Stimulated activated naive CD8-positive, alpha-beta T cell treated with anti-CD3 and anti-CD28 coated beads, Interleukin-15, Interleukin-2, amounts not matched to agents 100 ng/mL and 50 ng/mL, for 24 hours (primary cell): ENCODE results near the gene ELAVL3.
"Not testable (repeated sequence)": the region's sequence is repeated elsewhere in the genome, so short reads cannot be mapped to it uniquely, and the experiment has no call there.

Experiments used
- H3K27ac Mint-ChIP-seq: one replicate; pipeline ENCODE4 v1.8.0; 2021; ENCODE audit warnings: mild to moderate bottlenecking, mixed read lengths
- H3K27me3 Mint-ChIP-seq: one replicate; pipeline ENCODE4 v1.8.0; 2021; ENCODE audit warnings: mixed read lengths
- H3K36me3 Mint-ChIP-seq: one replicate; pipeline ENCODE4 v1.8.0; 2021; ENCODE audit warnings: low read depth, mixed read lengths
- H3K4me1 Mint-ChIP-seq: one replicate; pipeline ENCODE4 v1.8.0; 2021; ENCODE audit warnings: low read depth, mixed read lengths
- H3K4me3 Mint-ChIP-seq: one replicate; pipeline ENCODE4 v1.8.0; 2021; ENCODE audit warnings: mild to moderate bottlenecking, mixed read lengths
- H3K9me3 Mint-ChIP-seq: one replicate; pipeline ENCODE4 v1.8.0; 2021; ENCODE audit warnings: mixed read lengths

The ELAVL3 gene

DNA sequence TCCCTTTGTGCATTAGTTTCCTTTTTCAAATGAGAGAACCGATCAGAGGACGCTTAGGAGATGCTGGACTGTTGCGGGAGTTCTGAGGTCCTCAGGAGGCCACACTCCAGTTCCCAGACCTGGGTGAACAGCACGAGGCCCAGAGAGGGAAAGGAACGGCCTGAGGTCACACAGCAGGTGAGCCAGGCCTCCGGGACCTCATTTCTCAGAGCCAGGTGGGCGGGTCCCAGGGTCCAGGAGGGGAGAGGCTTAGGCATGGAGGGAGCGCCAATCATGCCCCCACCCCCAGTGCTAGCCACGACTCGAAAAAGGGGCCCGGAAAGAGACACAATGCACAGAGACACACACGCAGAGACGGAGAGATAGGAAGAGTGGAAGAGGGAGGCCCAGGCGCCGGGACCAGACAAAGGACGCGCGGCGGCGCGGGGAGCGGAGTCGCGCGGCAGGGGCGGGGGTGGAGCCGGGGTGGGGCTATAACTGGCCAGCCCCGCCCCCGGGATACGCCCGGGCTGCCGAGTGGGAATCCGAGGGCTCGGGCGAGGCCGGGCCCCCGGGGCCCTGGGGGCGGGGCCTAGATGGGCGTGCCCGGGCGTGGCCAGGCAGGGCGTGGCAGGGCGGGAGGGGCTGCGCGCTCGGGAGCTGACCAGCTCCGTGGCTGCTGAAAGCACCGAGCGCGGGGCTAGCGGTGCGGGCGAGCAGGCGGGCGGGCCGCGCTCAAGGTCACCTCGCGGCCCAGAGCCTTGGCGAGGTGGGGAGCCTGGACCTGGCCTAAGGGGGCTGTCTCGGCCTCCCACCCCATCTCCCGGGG is 1.6 kb downstream of the ELAVL3 start:
- Mint-ChIP-seq H3K9me3 (no peaks in the 10 kb centered on the region), H3K4me3 (no peak overlapping the region), H3K36me3 (no peaks in the 10 kb centered on the region), H3K4me1 (peaks cover 29% of the 10 kb centered on the region), H3K27ac (no peak overlapping the region), H3K27me3 (peaks cover 40% of the 10 kb centered on the region)

DNA sequence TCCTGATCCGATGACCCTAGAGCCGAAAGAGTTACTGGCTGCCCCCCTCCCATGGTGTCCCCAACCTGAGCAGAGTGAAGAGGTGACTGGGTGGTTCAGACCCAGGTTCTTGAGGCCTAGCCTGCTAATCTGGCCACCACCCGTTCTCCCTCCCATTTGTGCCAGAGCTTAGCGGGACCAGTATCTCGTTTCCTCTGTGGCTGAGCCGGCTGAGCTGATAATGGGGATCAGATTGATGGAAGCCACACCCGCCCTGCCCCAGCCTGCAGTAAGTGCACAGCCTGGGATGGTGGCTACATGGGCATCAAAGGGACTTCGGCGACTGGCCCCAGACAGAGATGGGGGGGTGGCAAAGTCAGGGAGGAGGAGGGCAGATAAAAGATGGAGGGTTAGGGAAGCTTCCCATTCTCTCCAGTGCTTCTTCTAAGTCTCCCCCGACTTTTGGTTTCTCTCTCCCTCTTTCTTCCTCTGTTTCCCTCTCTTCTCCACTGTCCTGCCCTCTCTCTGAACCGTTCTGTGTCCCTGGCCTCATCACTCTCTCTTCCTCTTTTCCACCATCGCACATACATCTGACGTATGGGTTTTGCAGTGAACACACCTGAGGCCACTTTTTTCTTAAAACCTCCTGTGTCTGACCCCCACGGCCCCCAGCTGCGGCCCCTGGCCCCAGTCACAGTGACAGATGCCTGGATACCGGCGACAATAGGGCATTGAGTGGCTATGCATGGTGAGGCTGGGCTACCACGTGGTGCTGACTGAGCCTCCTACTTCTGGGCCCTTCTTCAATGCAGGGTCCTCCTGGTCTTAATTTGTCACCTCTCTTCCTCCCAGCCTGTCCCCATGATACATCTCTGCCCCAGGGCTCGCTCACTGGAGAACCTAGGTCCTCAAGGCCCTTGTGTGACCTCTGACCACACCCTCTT is 2.4 kb downstream of the ELAVL3 start:
- no peaks in the 10 kb centered on the region for H3K9me3 Mint-ChIP-seq
- H3K27me3 Mint-ChIP-seq, result peaks cover 40% of the 10 kb centered on the region
- H3K4me3 Mint-ChIP-seq, result no peak overlapping the region
- H3K36me3 Mint-ChIP-seq, result no peaks in the 10 kb centered on the region
- H3K4me1 Mint-ChIP-seq, result peaks cover 25% of the 10 kb centered on the region
- H3K27ac Mint-ChIP-seq, result no peak overlapping the region

DNA sequence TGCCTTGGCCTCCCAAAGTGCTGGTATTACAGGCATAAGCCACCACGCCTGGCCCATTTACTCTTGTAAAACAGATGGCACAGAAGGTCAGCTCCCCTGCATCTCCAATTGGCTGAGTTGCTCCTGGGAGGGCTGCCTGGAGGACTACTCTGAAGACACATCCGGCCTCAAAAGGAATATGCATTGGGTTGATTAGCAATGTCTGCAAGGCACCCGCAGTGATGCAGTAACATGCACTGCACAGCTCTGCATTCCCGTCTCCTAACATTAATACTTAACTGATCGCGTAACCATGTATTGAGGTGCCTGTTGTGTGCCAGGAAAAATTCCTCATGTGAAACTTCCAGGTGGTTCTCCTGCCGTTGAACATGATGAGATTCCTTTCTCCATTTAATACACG is 5.0 kb downstream of the ELAVL3 start:
- peaks cover 33% of the 10 kb centered on the region for H3K27me3 Mint-ChIP-seq

DNA sequence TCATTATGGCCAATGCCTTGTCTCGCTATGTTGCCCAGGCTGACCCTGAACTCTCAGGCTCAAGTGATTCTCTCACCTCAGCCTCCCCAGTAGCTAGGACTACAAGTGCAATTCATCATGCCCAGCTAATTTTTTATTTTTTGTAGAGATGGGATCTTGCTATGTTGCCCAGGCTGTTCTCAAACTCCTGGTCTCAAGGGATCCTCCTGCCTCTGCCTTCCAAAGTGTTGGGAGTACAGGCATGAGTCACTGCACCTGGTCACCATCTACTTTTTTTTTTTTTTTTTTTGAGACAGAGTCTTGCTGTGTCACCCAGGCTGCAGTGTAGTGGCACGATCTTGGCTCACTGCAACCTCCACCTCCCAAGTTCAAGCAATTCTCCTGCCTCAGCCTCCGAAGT is 5.5 kb downstream of the ELAVL3 start:
- not testable (repeated sequence) for H3K27ac Mint-ChIP-seq, H3K36me3 Mint-ChIP-seq, H3K9me3 Mint-ChIP-seq, H3K4me3 Mint-ChIP-seq, H3K4me1 Mint-ChIP-seq
- H3K27me3 Mint-ChIP-seq, result peaks cover 33% of the 10 kb centered on the region

More for the DNA sequence above, 5.0 kb downstream of the ELAVL3 start:
- no peaks in the 10 kb centered on the region for H3K36me3 Mint-ChIP-seq
- H3K27ac Mint-ChIP-seq, result no peak overlapping the region
- no peaks in the 10 kb centered on the region for H3K9me3 Mint-ChIP-seq
- no peak overlapping the region for H3K4me3 Mint-ChIP-seq
- peaks cover 4% of the 10 kb centered on the region for H3K4me1 Mint-ChIP-seq

DNA sequence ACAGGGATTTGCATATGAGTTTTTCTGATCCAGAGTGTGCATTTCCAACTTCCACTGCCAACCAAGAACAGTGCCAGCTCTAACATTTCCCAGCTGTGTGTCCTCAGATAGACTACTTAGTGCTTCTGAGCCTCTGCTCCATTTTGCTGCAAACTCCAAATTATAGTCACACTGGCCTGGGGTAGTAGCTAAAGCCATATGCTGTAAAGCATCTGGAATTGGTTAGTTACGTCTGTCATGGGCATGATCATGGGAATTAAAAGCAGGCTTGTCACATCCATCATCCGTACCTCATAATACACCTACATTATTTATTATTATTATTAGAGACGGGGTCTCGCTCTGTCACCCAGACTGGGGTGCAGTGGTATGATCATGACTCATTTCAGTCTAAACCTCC is 7.1 kb downstream of the ELAVL3 start:
- Mint-ChIP-seq H3K4me3 (no peak overlapping the region), H3K27ac (no peak overlapping the region), H3K36me3 (no peaks in the 10 kb centered on the region), H3K4me1 (no peaks in the 10 kb centered on the region), H3K9me3 (no peaks in the 10 kb centered on the region), H3K27me3 (peaks cover 27% of the 10 kb centered on the region)

DNA sequence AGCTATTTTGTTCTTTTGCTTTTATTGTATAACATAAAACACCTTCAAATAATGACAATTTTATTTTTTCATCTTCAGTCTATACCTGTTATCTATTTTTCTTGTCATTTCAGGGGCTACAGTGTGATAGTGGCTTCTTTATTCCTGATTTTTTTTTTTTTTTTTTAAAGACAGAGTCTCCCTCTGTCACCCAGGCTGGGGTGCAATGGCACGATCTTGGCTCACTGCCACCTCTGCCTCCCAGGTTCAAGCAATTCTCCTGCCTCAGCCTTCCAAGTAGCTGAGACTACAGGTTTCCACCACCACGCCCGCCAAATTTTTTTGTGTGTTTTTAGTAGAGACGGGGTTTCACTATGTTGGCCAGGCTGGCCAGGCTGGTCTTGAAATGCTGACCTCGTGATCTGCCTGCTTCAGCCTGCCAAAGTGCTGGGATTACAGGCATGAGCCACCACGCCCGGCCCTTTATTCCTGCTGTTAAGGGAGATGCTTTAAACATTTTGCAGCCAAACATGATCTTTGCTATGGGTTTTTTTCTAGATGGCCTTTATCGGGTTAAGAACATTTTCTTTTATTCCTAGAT is 12.5 kb downstream of the ELAVL3 start:
- H3K4me1 Mint-ChIP-seq, H3K36me3 Mint-ChIP-seq, H3K4me3 Mint-ChIP-seq, H3K27ac Mint-ChIP-seq, H3K27me3 Mint-ChIP-seq, H3K9me3 Mint-ChIP-seq: not testable (repeated sequence)

DNA sequence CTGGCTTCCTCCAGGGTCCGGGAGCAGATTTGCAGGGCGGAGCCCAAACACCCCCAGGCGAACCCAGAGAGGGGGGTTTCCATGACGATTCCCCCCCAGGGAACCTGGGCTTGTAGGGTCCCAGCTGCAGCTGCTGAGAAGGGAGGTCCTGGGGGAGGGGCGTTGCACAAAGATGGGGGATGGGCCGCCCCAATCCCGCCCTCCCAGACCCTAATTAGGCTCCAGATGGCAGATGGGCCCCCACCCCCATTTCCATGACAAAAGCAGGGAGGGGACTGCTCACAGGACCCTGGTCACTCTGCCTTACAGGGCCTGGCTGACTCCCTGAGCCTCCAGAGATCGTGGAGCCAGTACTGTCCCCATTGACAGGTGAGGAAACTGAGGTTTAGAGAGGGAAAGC is 15.2 kb downstream of the ELAVL3 start:
- Mint-ChIP-seq H3K4me3 (no peak overlapping the region), H3K4me1 (no peaks in the 10 kb centered on the region), H3K27ac (no peak overlapping the region), H3K27me3 (peaks cover 6% of the 10 kb centered on the region), H3K36me3 (no peaks in the 10 kb centered on the region), H3K9me3 (no peaks in the 10 kb centered on the region)

DNA sequence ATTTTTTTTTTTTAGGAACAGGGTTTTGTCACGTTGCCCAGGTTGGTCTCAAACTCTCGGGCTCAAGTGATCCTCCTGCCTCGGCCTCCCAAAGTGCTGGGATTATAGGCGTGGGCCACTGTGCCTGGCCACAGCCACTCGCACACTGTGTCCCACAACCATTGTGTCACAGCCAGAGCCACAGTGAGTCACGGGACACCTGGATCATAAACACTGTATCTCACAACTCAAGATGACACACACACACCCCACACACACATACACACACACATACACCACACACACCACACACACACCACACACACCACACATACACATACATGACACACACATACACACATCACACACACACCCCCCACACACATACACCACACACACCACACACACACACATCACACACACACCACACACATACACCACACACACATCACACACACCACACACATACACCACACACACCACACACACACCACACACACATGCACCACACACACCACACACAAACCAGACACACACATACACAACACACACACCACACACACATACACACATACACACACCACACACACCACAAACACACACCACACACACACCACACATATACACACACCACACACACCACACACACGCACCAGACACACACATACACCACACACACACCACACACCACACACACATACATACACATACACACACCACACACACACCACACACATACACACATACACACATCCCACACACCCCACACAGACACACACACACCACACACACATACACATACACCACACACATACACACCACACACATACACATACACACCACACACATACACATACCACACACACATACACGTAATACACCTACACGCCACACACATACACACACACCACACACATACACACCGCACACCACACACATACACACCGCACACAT is 16.2 kb downstream of the ELAVL3 start:
- Mint-ChIP-seq H3K27ac (no peak overlapping the region), H3K9me3 (no peaks in the 10 kb centered on the region), H3K36me3 (no peaks in the 10 kb centered on the region), H3K27me3 (peaks cover 13% of the 10 kb centered on the region), H3K4me3 (no peak overlapping the region), H3K4me1 (no peaks in the 10 kb centered on the region)

DNA sequence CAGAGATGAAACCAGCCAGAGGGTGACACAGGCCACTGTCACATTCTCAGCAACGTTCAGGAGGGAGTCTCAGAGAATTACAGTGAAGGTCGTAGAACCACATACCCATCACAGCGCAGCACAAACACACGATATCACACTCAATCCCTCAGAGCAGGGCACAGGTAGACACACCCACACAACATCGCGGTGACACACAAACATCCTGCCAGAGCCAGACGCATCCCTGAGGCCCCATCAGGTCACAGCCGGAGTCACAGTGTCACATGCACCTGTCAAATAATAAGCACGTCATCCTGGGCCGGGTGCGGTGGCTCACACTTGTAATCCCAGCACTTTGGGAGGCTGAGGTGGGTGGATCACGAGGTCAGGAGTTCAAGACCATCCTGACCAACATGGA is 17.5 kb downstream of the ELAVL3 start:
- Mint-ChIP-seq H3K36me3 (no peaks in the 10 kb centered on the region), H3K9me3 (no peaks in the 10 kb centered on the region), H3K4me3 (no peak overlapping the region), H3K27me3 (peaks cover 13% of the 10 kb centered on the region), H3K27ac (no peak overlapping the region), H3K4me1 (no peaks in the 10 kb centered on the region)

DNA sequence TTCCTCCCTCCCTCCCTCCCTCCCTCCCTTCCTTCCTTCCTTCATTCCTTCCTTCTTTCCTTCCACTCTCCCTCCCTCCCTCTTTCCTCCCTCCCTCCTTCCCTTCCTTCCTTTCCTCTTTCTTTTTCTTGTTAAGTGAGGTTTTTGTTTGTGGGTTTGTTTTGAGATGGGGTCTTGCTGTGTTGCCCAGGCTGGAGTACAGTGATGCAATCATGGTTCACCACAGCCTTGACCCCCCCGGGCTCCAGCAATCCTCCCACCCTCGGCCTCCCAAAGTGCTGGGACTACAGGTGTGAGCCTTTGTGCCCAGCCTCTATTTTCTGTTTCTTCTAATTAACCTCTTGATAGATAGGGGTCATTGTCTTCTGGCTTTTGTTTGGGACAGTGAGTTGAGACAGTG is 19.4 kb downstream of the ELAVL3 start:
- no peaks in the 10 kb centered on the region for H3K4me1 Mint-ChIP-seq
- H3K4me3 Mint-ChIP-seq, result no peak overlapping the region
- H3K27ac Mint-ChIP-seq, result no peak overlapping the region
- peaks cover 13% of the 10 kb centered on the region for H3K27me3 Mint-ChIP-seq
- H3K36me3 Mint-ChIP-seq, result no peaks in the 10 kb centered on the region
- H3K9me3 Mint-ChIP-seq, result no peaks in the 10 kb centered on the region

DNA sequence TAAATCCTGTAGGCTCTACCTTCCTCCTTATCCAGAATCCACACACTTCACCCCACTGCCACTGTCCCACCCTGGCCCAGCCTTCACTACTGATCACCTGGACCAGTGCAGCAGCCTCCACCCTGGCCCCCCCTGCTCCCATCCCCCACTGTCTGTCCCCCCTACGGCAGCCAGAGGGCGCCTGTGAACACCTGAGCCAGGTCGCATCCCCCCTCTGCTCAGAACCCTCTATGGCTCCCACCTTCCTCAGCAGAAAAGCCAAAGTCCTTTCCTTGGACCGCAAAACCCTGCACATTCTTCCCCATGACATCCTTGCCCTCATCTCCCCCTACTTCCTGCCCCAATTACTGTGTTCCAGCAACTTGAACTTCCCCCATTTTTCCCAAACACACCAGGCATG is 20.6 kb downstream of the ELAVL3 start:
- no peaks in the 10 kb centered on the region for H3K4me1 Mint-ChIP-seq
- H3K27me3 Mint-ChIP-seq, result peaks cover 10% of the 10 kb centered on the region
- H3K4me3 Mint-ChIP-seq, result no peak overlapping the region
- no peak overlapping the region for H3K27ac Mint-ChIP-seq
- H3K36me3 Mint-ChIP-seq, result no peaks in the 10 kb centered on the region
- no peaks in the 10 kb centered on the region for H3K9me3 Mint-ChIP-seq

DNA sequence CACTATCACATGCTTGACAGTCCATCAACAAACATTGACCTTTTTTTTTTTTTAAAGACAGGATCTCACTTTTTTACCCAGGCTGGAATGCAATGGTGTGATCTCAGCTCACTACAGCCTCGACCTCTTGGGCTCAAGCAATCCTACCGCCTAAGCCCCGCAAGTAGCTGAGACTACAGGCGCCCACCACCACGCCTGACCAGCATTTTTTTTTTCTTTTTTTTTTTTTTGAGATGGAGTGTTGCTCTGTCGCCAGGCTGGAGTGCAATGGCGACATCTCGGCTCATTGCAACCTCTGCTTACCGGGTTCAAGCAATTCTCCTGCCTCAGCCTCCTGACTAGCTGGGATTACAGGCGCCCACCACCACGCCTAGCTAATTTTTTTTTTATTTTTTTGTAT is 21.9 kb downstream of the ELAVL3 start:
- H3K4me3 Mint-ChIP-seq, H3K4me1 Mint-ChIP-seq, H3K36me3 Mint-ChIP-seq, H3K9me3 Mint-ChIP-seq, H3K27ac Mint-ChIP-seq: not testable (repeated sequence)
- H3K27me3 Mint-ChIP-seq, result peaks cover 10% of the 10 kb centered on the region

DNA sequence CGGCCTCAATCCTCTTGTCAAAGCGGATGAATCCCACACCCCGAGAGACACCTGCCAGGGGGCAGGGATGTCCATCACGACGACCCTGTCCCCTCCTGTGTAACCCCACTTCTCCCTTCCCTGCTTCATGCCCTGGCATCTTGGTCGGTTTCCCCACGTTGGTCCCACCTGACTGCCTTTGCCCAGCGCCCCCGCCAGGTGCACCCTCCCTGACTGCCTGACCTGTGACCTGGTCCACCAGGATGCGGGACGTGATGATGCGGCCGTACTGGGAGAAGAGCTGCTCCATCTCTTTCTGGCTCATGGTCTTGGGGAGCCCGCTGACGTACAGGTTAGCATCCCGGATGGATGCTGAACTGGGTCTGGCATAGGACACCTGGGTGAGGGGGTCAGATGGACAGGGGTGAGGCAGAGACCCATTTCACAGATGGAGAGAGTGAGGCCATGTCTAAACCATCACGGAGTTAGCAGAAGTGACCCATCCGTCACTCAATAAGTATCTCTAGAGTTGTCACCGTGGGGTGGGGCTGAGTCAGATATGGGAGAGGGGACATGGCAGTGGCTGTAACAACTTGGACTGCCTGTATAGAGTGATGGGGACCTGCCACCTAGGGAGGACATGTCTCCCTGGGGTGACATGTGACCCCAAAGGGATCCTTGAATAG is 22.5 kb downstream of the ELAVL3 start:
- Mint-ChIP-seq H3K4me1 (no peaks in the 10 kb centered on the region), H3K27me3 (peaks cover 10% of the 10 kb centered on the region), H3K4me3 (no peak overlapping the region), H3K36me3 (no peaks in the 10 kb centered on the region), H3K27ac (no peak overlapping the region), H3K9me3 (no peaks in the 10 kb centered on the region)

DNA sequence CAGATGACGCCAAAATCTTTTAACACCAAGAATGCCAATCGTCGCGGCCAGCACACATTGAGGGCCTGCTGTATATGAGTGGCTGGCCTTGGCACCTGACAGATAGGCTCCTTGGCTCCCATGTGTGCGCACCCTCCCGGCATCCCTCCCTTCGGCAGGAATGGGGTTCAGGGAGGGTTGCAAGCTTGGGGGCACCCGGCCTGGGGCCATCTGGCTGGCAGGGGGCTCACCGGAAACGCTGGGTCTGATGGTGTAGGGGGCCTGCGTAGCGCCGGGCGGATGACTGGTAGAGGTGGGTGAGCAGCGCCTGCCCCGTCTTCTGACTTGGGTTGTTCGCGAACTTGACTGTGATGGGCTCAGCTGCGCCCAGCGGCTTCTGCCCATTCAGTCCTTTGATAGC is 23.0 kb downstream of the ELAVL3 start:
- Mint-ChIP-seq H3K27ac (no peak overlapping the region), H3K27me3 (peaks cover 10% of the 10 kb centered on the region), H3K9me3 (no peaks in the 10 kb centered on the region), H3K36me3 (no peaks in the 10 kb centered on the region), H3K4me1 (no peaks in the 10 kb centered on the region), H3K4me3 (no peak overlapping the region)
